ELF-1 (cell line): ENCODE measurements around the gene TRIP6.
"Not testable (repeated sequence)": the region's sequence is repeated elsewhere in the genome, so short reads cannot be mapped to it uniquely, and the experiment has no call there.

ENCODE experiments used
- DNase-seq: peaks from one replicate; pipeline ENCODE4 v3.0.0-alpha.2; 2016; ENCODE audit warnings: low read depth, low spot score

The TRIP6 gene

GRCh38 chr7:100914208-100914878 is 47.2 kb downstream of the TRIP6 start:
- no peak for DNase-seq

- no peak for DNase-seq
Observed at GRCh38 chr7:100914879-100915447, 47.8 kb downstream of the TRIP6 start.

DNA sequence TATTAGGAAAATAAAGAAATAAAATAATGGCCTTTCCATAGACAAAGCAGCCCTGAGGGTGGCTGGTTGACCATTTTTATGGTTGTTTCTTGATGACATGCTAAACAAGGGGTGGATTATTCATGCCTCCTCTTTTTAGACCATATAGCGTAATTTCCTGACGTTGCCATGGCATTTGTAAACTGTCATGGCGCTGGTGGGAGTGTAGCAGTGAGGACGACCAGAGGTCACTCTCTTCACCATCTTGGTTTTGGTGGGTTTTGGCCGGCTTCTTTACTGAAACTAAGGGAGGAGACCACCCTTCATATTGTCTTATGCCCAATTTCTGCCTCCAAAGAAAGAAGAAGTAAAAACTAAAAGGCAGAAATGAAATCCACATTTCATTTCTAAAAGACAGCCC is 52.1 kb downstream of the TRIP6 start:
- not testable (repeated sequence) for DNase-seq

DNA sequence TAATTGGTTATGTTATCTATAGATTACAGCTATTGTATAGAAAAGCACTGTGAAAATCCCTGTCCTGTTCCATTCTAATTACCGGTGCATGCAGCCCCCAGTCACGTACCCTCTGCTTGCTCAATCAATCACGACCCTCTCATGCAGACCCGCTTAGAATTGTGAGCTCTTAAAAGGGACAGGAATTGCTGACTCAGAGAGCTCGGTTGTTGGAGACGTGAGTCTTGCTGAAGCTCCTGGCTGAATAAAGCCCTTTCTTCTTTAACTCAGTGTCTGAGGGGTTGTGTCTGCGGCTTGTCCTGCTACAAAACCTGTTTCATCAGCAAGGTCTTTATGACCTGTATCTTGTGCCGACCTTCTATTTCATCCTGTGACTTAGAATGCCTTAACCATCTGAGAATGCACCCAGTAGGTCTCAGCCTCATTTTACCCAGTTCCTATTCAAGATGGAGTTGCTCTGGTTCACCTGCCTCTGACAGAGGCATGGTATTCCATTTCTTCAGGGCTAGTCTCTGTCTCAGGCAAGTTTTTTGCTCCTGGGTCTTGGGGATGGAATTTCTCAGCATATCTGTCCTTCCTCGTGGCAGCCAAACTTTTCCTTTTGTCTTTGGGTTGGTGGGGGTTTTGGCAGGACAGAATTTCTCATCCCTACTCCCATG is 52.7 kb downstream of the TRIP6 start:
- not testable (repeated sequence) for DNase-seq

DNA sequence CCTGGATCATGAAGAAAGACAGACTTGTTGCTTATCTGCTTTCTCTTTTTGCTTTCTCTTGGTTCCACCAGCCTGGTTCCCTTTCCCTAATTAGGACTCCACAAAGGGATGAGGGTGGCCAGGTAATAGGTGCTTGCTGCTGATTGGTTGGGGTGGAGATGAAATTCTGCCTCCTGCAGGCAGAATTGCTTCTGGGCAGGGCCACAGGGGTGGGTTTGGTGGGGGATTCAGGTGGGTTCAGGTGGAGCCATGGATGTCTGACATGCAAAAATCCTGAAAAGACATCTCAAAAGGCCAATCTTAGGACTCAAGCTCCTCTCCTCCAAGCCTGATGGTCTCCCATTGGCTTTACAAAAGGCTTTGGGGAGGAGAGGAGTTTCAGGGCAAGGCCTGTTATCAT is 53.9 kb downstream of the TRIP6 start:
- DNase-seq = no peak
